ENCODE measurements around the gene STK10.

STK10 gene

DNA sequence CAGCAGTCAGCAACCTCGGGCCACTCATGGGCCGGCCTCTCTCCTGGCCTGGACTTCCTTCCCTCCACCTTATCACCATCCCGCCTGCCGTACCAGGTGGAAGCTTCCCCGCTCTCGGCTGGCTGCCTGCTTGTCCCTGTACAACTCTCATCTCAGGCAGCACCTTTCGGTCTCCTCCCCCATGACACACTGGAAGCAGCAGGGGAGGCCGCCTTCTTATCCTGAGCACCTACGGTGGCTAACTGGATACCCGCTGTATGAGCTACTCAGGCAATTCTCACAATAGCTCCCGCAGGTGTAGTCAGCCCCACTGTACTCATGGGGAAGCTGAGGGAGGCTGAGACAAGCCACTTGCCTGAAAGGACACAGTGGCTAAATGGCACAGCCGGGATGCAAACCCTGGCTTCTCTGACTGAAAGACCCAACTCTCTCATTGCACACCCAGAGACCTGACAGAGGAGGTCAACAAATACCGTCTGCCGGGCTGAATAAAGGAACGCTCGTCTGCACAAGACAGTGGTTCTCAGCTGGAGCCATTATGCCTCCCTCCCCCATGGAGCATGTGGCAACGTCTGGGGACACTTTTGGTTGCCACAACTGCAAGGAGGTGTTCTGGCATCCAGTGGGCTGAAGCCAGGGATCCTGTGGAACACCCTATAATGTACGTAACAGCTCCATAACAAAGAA lies 9.6 kb downstream of the STK10 start:
- Histone ChIP-seq H3K36me3 (ENCODE audit: insufficient read depth, low read length) (peaks cover 8% of the 10 kb centered on the region; the same call in 1 of the 2 replicates), H3K4me1 (ENCODE audit: insufficient read depth, low read length) (peaks cover 33% of the 10 kb centered on the region), H3K9ac (ENCODE audit: low read depth, low read length) (no peak overlapping the region), H4K20me1 (ENCODE audit: insufficient read depth, low read length) (peaks cover 3% of the 10 kb centered on the region; the same call in 1 of the 2 replicates), H3K79me2 (ENCODE audit: insufficient read depth, low read length) (peaks cover 65% of the 10 kb centered on the region), H2AFZ (ENCODE audit: low read depth, low read length) (no peak overlapping the region), H3K9me3 (ENCODE audit: insufficient read depth, low read length, severe bottlenecking) (no peaks in the 10 kb centered on the region), H3K27me3 (ENCODE audit: insufficient read depth, low read length, poor library complexity) (no peaks in the 10 kb centered on the region), H3K27ac (ENCODE audit: low read length) (no peak overlapping the region), H3K4me3 (ENCODE audit: low read depth in 1 of 2, low read length in 2 of 2) (no peak overlapping the region), H3K4me2 (ENCODE audit: insufficient read depth, low read length) (no peak overlapping the region)
- TF ChIP-seq, protein P1, sequence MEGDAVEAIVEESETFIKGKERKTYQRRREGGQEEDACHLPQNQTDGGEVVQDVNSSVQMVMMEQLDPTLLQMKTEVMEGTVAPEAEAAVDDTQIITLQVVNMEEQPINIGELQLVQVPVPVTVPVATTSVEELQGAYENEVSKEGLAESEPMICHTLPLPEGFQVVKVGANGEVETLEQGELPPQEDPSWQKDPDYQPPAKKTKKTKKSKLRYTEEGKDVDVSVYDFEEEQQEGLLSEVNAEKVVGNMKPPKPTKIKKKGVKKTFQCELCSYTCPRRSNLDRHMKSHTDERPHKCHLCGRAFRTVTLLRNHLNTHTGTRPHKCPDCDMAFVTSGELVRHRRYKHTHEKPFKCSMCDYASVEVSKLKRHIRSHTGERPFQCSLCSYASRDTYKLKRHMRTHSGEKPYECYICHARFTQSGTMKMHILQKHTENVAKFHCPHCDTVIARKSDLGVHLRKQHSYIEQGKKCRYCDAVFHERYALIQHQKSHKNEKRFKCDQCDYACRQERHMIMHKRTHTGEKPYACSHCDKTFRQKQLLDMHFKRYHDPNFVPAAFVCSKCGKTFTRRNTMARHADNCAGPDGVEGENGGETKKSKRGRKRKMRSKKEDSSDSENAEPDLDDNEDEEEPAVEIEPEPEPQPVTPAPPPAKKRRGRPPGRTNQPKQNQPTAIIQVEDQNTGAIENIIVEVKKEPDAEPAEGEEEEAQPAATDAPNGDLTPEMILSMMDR (IDR thresholded peaks at IDR 0.05; ENCODE audit: borderline replicate concordance, extremely low read depth, low read length, poor library complexity, severe bottlenecking) = no peak
- TF ChIP-seq EZH2 (IDR thresholded peaks at IDR 0.05; ENCODE audit: borderline replicate concordance, low read depth, low read length, severe bottlenecking) = no peak
- DNase-seq (no peak), ATAC-seq (ENCODE audit: insufficient read depth, low read depth) (no peak)

DNA sequence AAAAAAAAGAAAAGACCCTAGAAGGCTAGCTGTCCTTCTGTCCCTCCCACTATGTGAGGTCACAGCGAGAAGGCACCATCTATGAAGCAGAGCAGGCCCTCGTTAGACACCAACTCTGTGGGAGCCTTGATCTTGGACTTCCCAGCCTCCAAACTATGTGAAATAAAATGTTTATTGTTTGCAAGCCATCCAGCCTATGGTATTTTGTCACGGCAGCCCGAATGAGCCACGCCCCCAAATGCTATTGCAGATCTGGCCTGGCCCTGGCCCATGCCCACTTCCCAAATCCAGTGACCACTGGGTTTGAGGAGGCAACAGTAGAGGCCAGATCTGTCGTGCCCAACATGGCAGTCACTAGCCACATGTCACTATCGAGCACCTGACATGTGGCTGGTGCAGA lies 10.8 kb downstream of the STK10 start:
- H3K27ac ChIP-seq (ENCODE audit: low read length) = no peak overlapping the region
- ATAC-seq (ENCODE audit: insufficient read depth, low read depth) (no peak), DNase-seq (no peak)
- no peak overlapping the region for H2AFZ ChIP-seq (ENCODE audit: low read depth, low read length)
- no peaks in the 10 kb centered on the region for H3K9me3 ChIP-seq (ENCODE audit: insufficient read depth, low read length, severe bottlenecking)
- TF ChIP-seq EZH2 (IDR thresholded peaks at IDR 0.05; ENCODE audit: borderline replicate concordance, low read depth, low read length, severe bottlenecking) = no peak
- TF ChIP-seq, protein P1 (IDR thresholded peaks at IDR 0.05; ENCODE audit: borderline replicate concordance, extremely low read depth, low read length, poor library complexity, severe bottlenecking) = no peak
- peaks cover 9% of the 10 kb centered on the region; the same call in 1 of the 2 replicates for H3K36me3 ChIP-seq (ENCODE audit: insufficient read depth, low read length)
- no peak overlapping the region for H3K4me2 ChIP-seq (ENCODE audit: insufficient read depth, low read length)
- peaks cover 37% of the 10 kb centered on the region for H3K4me1 ChIP-seq (ENCODE audit: insufficient read depth, low read length)
- peaks cover 3% of the 10 kb centered on the region; the same call in 1 of the 2 replicates for H4K20me1 ChIP-seq (ENCODE audit: insufficient read depth, low read length)
- no peak overlapping the region for H3K4me3 ChIP-seq (ENCODE audit: low read depth in 1 of 2, low read length in 2 of 2)
- H3K9ac ChIP-seq (ENCODE audit: low read depth, low read length) = no peak overlapping the region
- H3K79me2 ChIP-seq (ENCODE audit: insufficient read depth, low read length) = peaks cover 62% of the 10 kb centered on the region
- no peaks in the 10 kb centered on the region for H3K27me3 ChIP-seq (ENCODE audit: insufficient read depth, low read length, poor library complexity)

DNA sequence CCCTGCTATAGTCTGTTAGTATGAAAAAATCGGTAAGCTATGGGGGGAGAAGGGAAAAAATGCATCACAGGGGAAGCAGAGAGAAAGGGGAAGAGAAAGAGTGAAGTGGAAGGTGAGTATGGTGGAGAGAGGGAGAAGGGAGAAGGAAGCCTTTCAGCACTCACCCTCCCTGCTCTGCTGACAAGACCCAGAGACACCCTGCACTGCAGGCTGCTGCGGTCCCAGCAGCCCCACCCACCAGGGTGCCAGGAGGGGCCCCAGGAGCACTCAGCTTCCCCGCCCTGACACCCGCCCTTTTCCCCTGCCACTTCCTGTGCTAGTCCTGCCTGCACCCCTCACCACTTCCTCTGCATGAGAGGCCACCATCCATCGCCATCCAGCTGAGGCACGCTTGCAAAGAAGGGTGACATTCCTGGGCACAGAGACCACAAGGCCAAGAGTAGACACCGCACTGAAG lies 12.7 kb downstream of the STK10 start:
- peak; percentile 98 for DNase-seq
- Histone ChIP-seq H3K27ac (ENCODE audit: low read length) (peak overlapping the region; percentile 79), H3K79me2 (ENCODE audit: insufficient read depth, low read length) (peaks cover 55% of the 10 kb centered on the region), H3K4me3 (ENCODE audit: low read depth in 1 of 2, low read length in 2 of 2) (peak overlapping the region; percentile 4 to 54; a peak in 3 of 4 replicates), H3K4me1 (ENCODE audit: insufficient read depth, low read length) (peaks cover 37% of the 10 kb centered on the region), H3K4me2 (ENCODE audit: insufficient read depth, low read length) (peak overlapping the region; percentile 72), H4K20me1 (ENCODE audit: insufficient read depth, low read length) (no peaks in the 10 kb centered on the region; the same call in 1 of the 2 replicates), H3K27me3 (ENCODE audit: insufficient read depth, low read length, poor library complexity) (no peaks in the 10 kb centered on the region), H3K9ac (ENCODE audit: low read depth, low read length) (peak overlapping the region; percentile 54), H3K9me3 (ENCODE audit: insufficient read depth, low read length, severe bottlenecking) (no peaks in the 10 kb centered on the region), H2AFZ (ENCODE audit: low read depth, low read length) (peak overlapping the region; percentile 66), H3K36me3 (ENCODE audit: insufficient read depth, low read length) (peaks cover 6% of the 10 kb centered on the region; the same call in 1 of the 2 replicates)
- no peak for TF ChIP-seq EZH2 (IDR thresholded peaks at IDR 0.05; ENCODE audit: borderline replicate concordance, low read depth, low read length, severe bottlenecking)
- TF ChIP-seq, protein P1 (IDR thresholded peaks at IDR 0.05; ENCODE audit: borderline replicate concordance, extremely low read depth, low read length, poor library complexity, severe bottlenecking) = no peak
- peak; percentile 95 for ATAC-seq (ENCODE audit: insufficient read depth, low read depth)
